Trophoblast cell (in vitro differentiated cells and primary cell): ENCODE results near the gene CEP131.

Experiments used
- DNase-seq, 2 donors: peaks; one replicate each; pipeline ENCODE4 v3.0.0-alpha.2; 2016
- H2AFZ ChIP-seq: 2 replicates; pipeline ENCODE4 v1.6.1; 2013; ENCODE audit warnings: low read length, moderate library complexity, mild to moderate bottlenecking; ENCODE audit not compliant: insufficient read depth, poor library complexity
- H2AK5ac ChIP-seq: 2 replicates; pipeline ENCODE4 v1.6.1; 2013; ENCODE audit warnings: mild to moderate bottlenecking, low read length
- H2BK120ac ChIP-seq: 2 replicates; pipeline ENCODE4 v1.6.1; 2013; ENCODE audit warnings: low read length, mild to moderate bottlenecking, moderate library complexity; ENCODE audit not compliant: insufficient read depth, poor library complexity
- H2BK12ac ChIP-seq: 2 replicates; pipeline ENCODE4 v1.6.1; 2013; ENCODE audit warnings: mild to moderate bottlenecking, low read length, moderate library complexity
- H2BK5ac ChIP-seq: 2 replicates; pipeline ENCODE4 v1.6.1; 2013; ENCODE audit warnings: low read length, low read depth, moderate library complexity, mild to moderate bottlenecking; ENCODE audit not compliant: poor library complexity
- H3K14ac ChIP-seq: 2 replicates; pipeline ENCODE4 v1.6.1; 2013; ENCODE audit warnings: mild to moderate bottlenecking, low read length
- H3K18ac ChIP-seq: 2 replicates; pipeline ENCODE4 v1.6.1; 2013; ENCODE audit warnings: mild to moderate bottlenecking, low read length
- H3K23ac ChIP-seq: 2 replicates; pipeline ENCODE4 v1.6.1; 2013; ENCODE audit warnings: low read length
- H3K27ac ChIP-seq: 2 replicates; pipeline ENCODE4 v1.5.1; 2013; ENCODE audit warnings: low read depth, mild to moderate bottlenecking, inconsistent platforms, low read length, moderate library complexity
- H3K27me3 ChIP-seq: 2 replicates; pipeline ENCODE4 v1.6.1; 2013; ENCODE audit warnings: inconsistent platforms, mild to moderate bottlenecking, low read length, moderate library complexity; ENCODE audit not compliant: insufficient read depth
- H3K36me3 ChIP-seq, 2 experiments: 1 replicate in 1 of 2; 2 replicates in 1 of 2; pipeline ENCODE4 v1.6.1; 2013; ENCODE audit warnings: low read length in 2 of 2, mild to moderate bottlenecking in 2 of 2, moderate library complexity in 1 of 2; ENCODE audit not compliant: insufficient read depth in 2 of 2, control insufficient read depth in 1 of 2
- H3K4ac ChIP-seq: 2 replicates; pipeline ENCODE4 v1.6.1; 2013; ENCODE audit warnings: low read depth, mild to moderate bottlenecking, low read length, moderate library complexity
- H3K4me1 ChIP-seq, 2 experiments: 1 replicate in 1 of 2; 2 replicates in 1 of 2; pipeline ENCODE4 v1.6.1; 2013; ENCODE audit warnings: low read length in 2 of 2, mild to moderate bottlenecking in 2 of 2, moderate library complexity in 1 of 2; ENCODE audit not compliant: insufficient read depth in 2 of 2, control insufficient read depth in 1 of 2
- H3K4me2 ChIP-seq: 2 replicates; pipeline ENCODE4 v1.6.1; 2013; ENCODE audit warnings: inconsistent platforms, mild to moderate bottlenecking, low read length, moderate library complexity
- H3K4me3 ChIP-seq: 2 replicates; pipeline ENCODE4 v1.5.1; 2013; ENCODE audit warnings: mild to moderate bottlenecking, low read depth, low read length, inconsistent platforms
- H3K79me1 ChIP-seq: one replicate; pipeline ENCODE4 v1.6.1; 2013; ENCODE audit warnings: low read length
- H3K79me2 ChIP-seq: 2 replicates; pipeline ENCODE4 v1.6.1; 2013; ENCODE audit warnings: low read length, mild to moderate bottlenecking; ENCODE audit not compliant: control insufficient read depth, insufficient read depth, poor library complexity
- H3K9ac ChIP-seq: 2 replicates; pipeline ENCODE4 v1.6.1; 2013; ENCODE audit warnings: mild to moderate bottlenecking, low read length
- H3K9me3 ChIP-seq: 2 replicates; pipeline ENCODE4 v1.6.1; 2013; ENCODE audit warnings: low read depth, mild to moderate bottlenecking, control low read depth, inconsistent platforms, low read length; ENCODE audit not compliant: insufficient read depth
- H4K12ac ChIP-seq: 2 replicates; pipeline ENCODE4 v1.6.1; 2013; ENCODE audit warnings: low read depth, mild to moderate bottlenecking, low read length, moderate library complexity
- H4K8ac ChIP-seq: 2 replicates; pipeline ENCODE4 v1.6.1; 2013; ENCODE audit warnings: low read depth, mild to moderate bottlenecking, low read length, moderate library complexity
- H4K91ac ChIP-seq: one replicate; pipeline ENCODE4 v1.6.1; 2013; ENCODE audit warnings: low read depth, mild to moderate bottlenecking, low read length, moderate library complexity
- WGBS: extraction: QIAGEN DNeasy Blood & Tissue Kit; methylation state at CpG from one replicate; pipeline ENCODE4 v1.1.7; 2013; ENCODE audit warnings: missing lambda C conversion rate; ENCODE audit not compliant: insufficient read length, insufficient coverage; ENCODE audit errors: extremely low coverage; 5-methylcytosine and 5-hydroxymethylcytosine counted together

The CEP131 gene

DNA sequence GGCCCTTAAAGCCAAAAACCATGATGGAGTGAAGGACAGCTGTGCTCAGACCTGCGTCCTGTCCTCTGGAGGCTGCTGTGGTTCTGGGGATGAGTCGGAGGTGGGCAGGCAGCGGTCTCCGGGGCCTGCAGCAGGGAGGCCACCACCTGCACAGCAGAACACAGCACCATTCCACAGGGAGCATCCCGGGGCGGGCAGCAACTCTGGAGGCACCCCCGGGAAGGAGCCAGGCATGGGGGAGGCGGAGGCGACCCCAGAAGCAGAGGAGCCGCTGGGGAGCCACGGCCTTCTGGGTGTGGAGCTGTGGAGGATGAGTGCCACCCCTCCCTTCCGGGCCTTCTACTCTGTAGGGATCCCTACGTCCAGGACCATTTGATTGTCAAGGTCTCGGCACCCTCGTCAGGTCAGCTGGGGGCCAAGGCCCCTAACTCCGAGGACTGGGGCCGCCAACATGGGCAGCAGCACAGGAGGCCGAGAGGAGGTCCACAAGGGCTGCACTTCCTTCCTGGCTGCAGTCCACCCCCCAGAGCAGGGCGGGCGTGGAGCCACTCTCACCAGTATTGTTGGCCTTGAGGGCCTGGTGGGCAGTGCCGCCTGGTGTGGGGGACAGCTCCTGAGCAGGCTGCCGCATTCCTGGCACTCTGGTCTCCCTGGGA, 23.8 kb downstream of the CEP131 start:
- Histone ChIP-seq H4K8ac (no peak overlapping the region), H3K79me2 (no peaks in the 10 kb centered on the region), H3K9me3 (peaks cover 4% of the 10 kb centered on the region), H3K9ac (no peak overlapping the region), H2BK12ac (no peak overlapping the region), H3K4me3 (no peak overlapping the region), H3K18ac (no peak overlapping the region), H2AFZ (no peak overlapping the region), H4K91ac (no peak overlapping the region), H3K27me3 (no peaks in the 10 kb centered on the region), H2AK5ac (no peak overlapping the region), H3K27ac (no peak overlapping the region), H2BK5ac (no peak overlapping the region), H3K23ac (no peak overlapping the region), H3K4ac (no peak overlapping the region), H4K12ac (no peak overlapping the region), H3K4me2 (no peak overlapping the region), H3K4me1 (no peaks in the 10 kb centered on the region), H2BK120ac (no peak overlapping the region), H3K14ac (no peak overlapping the region), H3K36me3 (peaks cover 34 to 35% of the 10 kb centered on the region in 2 experiments), H3K79me1 (no peaks in the 10 kb centered on the region)
- no CpG with 5 or more reads among the region's 22 CpGs for WGBS
- no peak for DNase-seq

DNA sequence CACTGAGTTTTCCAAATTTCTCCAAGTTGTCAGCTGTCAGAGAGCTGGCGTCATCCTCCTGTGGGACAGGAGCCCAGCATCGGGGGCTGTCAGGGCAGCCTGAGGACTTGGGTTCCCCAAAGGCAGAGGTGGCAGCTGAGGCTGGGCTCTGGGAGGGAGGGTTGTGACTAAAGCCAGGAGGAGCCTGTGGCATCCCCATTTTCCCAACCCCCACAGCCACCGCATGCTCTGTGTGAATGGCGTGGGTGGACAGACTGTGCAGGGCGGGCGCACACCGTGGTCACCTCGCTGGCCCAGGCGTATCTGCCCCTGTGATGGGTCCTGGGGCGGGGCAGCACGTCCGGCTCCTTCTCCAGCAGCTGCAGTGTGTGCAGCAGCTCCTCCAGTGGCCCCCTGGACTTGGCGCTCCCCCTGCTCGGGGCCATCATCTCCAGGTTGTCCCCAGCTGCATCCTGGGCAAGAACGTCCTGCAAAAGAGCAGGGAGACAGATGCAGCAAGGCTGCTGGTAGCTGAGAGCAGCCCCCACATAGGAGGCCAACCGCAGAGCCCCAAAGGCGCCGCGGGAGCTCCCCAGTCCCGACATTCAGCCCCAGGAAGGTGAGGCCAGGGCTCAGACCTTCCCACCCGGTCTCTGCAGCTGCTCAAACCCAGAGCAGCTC, 24.8 kb downstream of the CEP131 start:
- Histone ChIP-seq H4K91ac (no peak overlapping the region), H3K23ac (no peak overlapping the region), H2BK120ac (no peak overlapping the region), H3K4me3 (no peak overlapping the region), H3K4me2 (no peak overlapping the region), H4K8ac (no peak overlapping the region), H3K18ac (no peak overlapping the region), H3K79me1 (no peaks in the 10 kb centered on the region), H2AK5ac (no peak overlapping the region), H3K79me2 (no peaks in the 10 kb centered on the region), H3K4ac (no peak overlapping the region), H2BK12ac (no peak overlapping the region), H2BK5ac (no peak overlapping the region), H3K27ac (no peak overlapping the region), H3K9me3 (peaks cover 4% of the 10 kb centered on the region), H3K4me1 (peaks cover 1 to 2% of the 10 kb centered on the region in 2 experiments), H3K14ac (no peak overlapping the region), H3K9ac (no peak overlapping the region), H4K12ac (no peak overlapping the region), H2AFZ (no peak overlapping the region), H3K27me3 (no peaks in the 10 kb centered on the region), H3K36me3 (peaks cover 28 to 33% of the 10 kb centered on the region in 2 experiments)
- no CpG with 5 or more reads among the region's 21 CpGs for WGBS
- DNase-seq, result no peak

DNA sequence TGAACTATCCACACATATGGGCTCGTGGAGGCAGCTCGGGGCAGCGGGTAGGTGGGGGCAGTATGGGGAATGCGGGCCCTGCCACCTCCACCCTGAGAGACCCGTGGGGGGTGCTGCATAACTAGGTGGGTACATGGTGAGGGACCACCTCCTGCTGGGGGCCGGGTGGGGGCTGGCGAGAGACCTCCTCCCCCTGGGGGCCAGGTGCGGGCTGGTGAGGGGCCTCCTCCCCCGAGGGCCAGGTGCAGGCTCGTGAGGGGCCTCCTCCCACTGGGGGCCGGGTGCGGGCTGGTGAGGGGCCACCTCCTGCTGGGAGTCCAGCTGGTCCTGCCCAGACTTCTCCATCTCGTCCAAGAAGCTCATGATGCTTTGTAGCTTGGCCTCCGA, 25.4 kb downstream of the CEP131 start:
- Histone ChIP-seq H3K79me2 (no peaks in the 10 kb centered on the region), H3K14ac (no peak overlapping the region), H3K18ac (no peak overlapping the region), H3K79me1 (no peaks in the 10 kb centered on the region), H4K91ac (no peak overlapping the region), H4K12ac (no peak overlapping the region), H2BK120ac (no peak overlapping the region), H3K4ac (no peak overlapping the region), H3K4me2 (no peak overlapping the region), H3K27ac (no peak overlapping the region), H3K4me3 (no peak overlapping the region), H2BK12ac (no peak overlapping the region), H3K9me3 (peaks cover 4% of the 10 kb centered on the region), H3K27me3 (no peaks in the 10 kb centered on the region), H2AFZ (no peak overlapping the region), H3K4me1 (peaks cover 4 to 5% of the 10 kb centered on the region in 2 experiments), H3K23ac (no peak overlapping the region), H2BK5ac (no peak overlapping the region), H4K8ac (no peak overlapping the region), H2AK5ac (no peak overlapping the region), H3K36me3 (peaks cover 28 to 33% of the 10 kb centered on the region in 2 experiments), H3K9ac (no peak overlapping the region)
- DNase-seq, result no peak
- no CpG with 5 or more reads among the region's 14 CpGs for WGBS

DNA sequence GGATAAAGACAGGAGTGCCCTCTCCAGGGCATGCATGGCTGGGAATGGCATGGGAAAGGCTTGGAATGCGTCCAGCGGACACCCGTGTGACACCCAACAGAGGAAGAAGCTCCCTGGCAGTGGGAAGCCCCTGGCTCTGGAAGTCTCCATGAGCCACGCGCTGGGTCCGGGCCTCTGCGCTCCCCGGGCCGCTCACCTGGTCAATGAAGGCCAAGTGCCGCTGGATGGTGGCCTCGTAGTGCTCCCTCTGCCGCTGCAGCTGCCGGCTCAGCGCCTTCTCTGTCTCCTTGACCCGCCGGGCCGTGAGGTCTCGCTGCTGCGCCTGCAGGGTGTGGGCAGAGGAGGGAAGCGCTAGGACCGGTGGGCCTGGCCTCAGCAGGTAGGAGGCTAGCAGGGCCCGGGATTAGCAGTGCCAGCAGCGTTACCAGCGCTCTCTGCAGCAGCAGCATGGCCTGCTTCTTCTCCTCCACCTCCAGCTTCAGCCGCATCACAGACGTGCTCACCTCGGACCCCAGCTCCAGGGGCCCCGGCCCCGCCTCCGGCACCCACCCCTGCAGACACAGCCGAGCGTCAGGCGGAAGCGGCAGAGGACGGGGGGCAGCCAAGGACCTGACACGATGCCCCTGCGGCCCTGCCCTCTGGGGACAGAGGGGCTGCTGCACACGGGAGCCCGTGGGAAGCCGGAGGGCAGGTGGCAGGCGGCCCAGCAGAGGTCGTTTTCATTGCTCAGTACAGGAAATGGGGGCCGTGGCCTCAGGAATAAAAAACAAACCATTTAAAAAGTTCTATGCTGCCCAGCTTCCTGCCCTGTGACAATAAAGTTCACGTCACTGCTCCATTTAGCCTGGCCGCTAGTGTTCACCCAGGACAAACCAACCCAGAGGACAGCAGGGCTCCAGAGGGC, 26.0 kb downstream of the CEP131 start:
- H4K12ac ChIP-seq, result no peak overlapping the region
- H3K9ac ChIP-seq, result no peak overlapping the region
- no peak overlapping the region for H3K4me3 ChIP-seq
- H2BK5ac ChIP-seq, result no peak overlapping the region
- no peak overlapping the region for H3K27ac ChIP-seq
- no peak overlapping the region for H2BK12ac ChIP-seq
- H3K79me2 ChIP-seq, result no peaks in the 10 kb centered on the region
- no peak for DNase-seq
- no CpG with 5 or more reads among the region's 45 CpGs for WGBS
- H2BK120ac ChIP-seq, result no peak overlapping the region
- no peak overlapping the region for H4K8ac ChIP-seq
- no peak overlapping the region for H3K4ac ChIP-seq
- no peaks in the 10 kb centered on the region for H3K27me3 ChIP-seq
- no peaks in the 10 kb centered on the region for H3K79me1 ChIP-seq
- no peak overlapping the region for H4K91ac ChIP-seq
- H3K18ac ChIP-seq, result no peak overlapping the region
- H3K9me3 ChIP-seq, result peaks cover 4% of the 10 kb centered on the region
- no peak overlapping the region for H3K14ac ChIP-seq
- H2AK5ac ChIP-seq, result no peak overlapping the region
- peaks cover 25 to 33% of the 10 kb centered on the region in 2 experiments for H3K36me3 ChIP-seq
- H3K4me2 ChIP-seq, result no peak overlapping the region
- H2AFZ ChIP-seq, result no peak overlapping the region
- no peak overlapping the region for H3K23ac ChIP-seq
- peaks cover 4 to 9% of the 10 kb centered on the region in 2 experiments for H3K4me1 ChIP-seq
